Right lobe of liver (tissue), 6 donors: ENCODE results near the gene ARHGAP42. TPM values are rescaled to one million over a fixed set of nuclear protein-coding genes. Genes with fewer than 3 reads are reported as not detected.

Source experiments
- ATAC-seq, 4 donors: fragments of 200-7000 bp; cut with Tn5 transposase; one replicate each; pipeline ENCODE4 v1.9.1; 2020; ENCODE audit warnings: mild to moderate bottlenecking in 4 of 4, moderate library complexity in 4 of 4
- DNase-seq, 3 donors: peaks; one replicate each; pipeline ENCODE4 v3.0.0-alpha.2; 2020
- H3K27ac ChIP-seq, 3 donors: fragments of 200-600 bp; one replicate each; pipeline ENCODE4 v1.8.0; 2022
- H3K27me3 ChIP-seq, 2 donors: fragments of 200-600 bp; one replicate each; pipeline ENCODE4 v1.8.0; 2022
- H3K36me3 ChIP-seq, 4 donors: fragments of 200-600 bp; sonication (generic) in 1 of 4; one replicate each; pipeline versions ENCODE4 v1.5.1 to v1.8.0; 2017 to 2022; ENCODE audit warnings: control low read depth in 1 of 4
- H3K4me1 ChIP-seq, 4 donors: fragments of 200-600 bp; sonication (generic) in 1 of 4; one replicate each; pipeline versions ENCODE4 v1.5.1 to v1.8.0; 2017 to 2022; ENCODE audit warnings: control low read depth in 1 of 4
- H3K4me3 ChIP-seq, 3 donors: fragments of 200-600 bp; one replicate each; pipeline ENCODE4 v1.8.0; 2022
- H3K9me3 ChIP-seq, 4 donors: fragments of 200-600 bp; sonication (generic) in 1 of 4; one replicate each; pipeline versions ENCODE4 v1.5.1 to v1.8.0; 2017 to 2022; ENCODE audit warnings: control low read depth in 1 of 4
- CTCF ChIP-seq, 4 donors: fragments of 200-600 bp in 3 of 4; fragments of 450-650 bp in 1 of 4; IDR thresholded peaks; one replicate each; pipeline versions ENCODE4 v1.5.1 to v1.8.0; 2016 to 2022; ENCODE audit warnings: antibody characterized with exemption in 4 of 4, mild to moderate bottlenecking in 2 of 4
- POLR2A ChIP-seq: fragments of 450-650 bp; IDR thresholded peaks from one replicate; pipeline ENCODE4 v1.6.1; 2017; ENCODE audit warnings: antibody characterized with exemption, mild to moderate bottlenecking
- WGBS: methylation state at CpG from one replicate; pipeline ENCODE4 v1.1.6; 2018; ENCODE audit warnings: low coverage, low lambda C conversion rate; ENCODE audit not compliant: insufficient coverage; ENCODE audit errors: missing lambda C conversion rate; 5-methylcytosine and 5-hydroxymethylcytosine counted together
- intact Hi-C, 2 donors: fragments of 100-400 bp; cut with DNase I; formaldehyde crosslinking; loops; one replicate each; pipeline versions ENCODE4 v1.11.2 to v1.14.1; 2022
- total RNA-seq, 6 experiments: library from RNA; depleted of rRNA in 2 of 6; stranded (reverse); fragments of >200 nt in 2 of 6; fragmentation: NEBNext Ultra II Directional in 3 of 6; extraction: Animal tissue kit (Norgen Biotek cat#: 25700) in 3 of 6; gene quantifications; one replicate each; pipeline versions ENCODE4 v1.1.0 to v1.2.4, GENCODE V29; 2016 to 2023
- donor health status: DM: no; HTN: yes; CAD: no.
- donor health status: DM: no; HTN: no; CAD: no.
- donor health status: DM: no; HTN: no; CAD: no.
- donor health status: DM: no; HTN: yes; CAD: no.
- donor health status: DM: no; HTN: yes; CAD: no.

ARHGAP42 gene
- total RNA-seq, 6 experiments from 2014 or later, result 8.7 to 15.8 (median 13.1) TPM

GRCh38 chr11:100849901-100850235, 162.8 kb downstream of the ARHGAP42 start:
- intact Hi-C loops, result loop anchor here in 1 of 2 donors (10.0 kb wide), 1 partner anchor 165 kb away; the partner anchor contains the start of gene ARHGAP42
- peak overlapping the region; percentile 35 to 78 (median 62) for H3K27ac ChIP-seq
- H3K4me3 ChIP-seq, result no peak overlapping the region
- H3K27me3 ChIP-seq, result no peaks in the 10 kb centered on the region
- ATAC-seq, result no peak
- TF ChIP-seq POLR2A, result no peak
- TF ChIP-seq CTCF (IDR thresholded peaks at IDR 0.05), result no peak
- WGBS, result 40% methylated on average over 4 of the region's 4 CpGs
- no peaks in the 10 kb centered on the region for H3K9me3 ChIP-seq
- no peak for DNase-seq
- H3K36me3 ChIP-seq, result no peaks in the 10 kb centered on the region
- peaks cover 0 to 33% (median 11%) of the 10 kb centered on the region in 4 donors for H3K4me1 ChIP-seq

GRCh38 chr11:100851147-100851546, 164.1 kb downstream of the ARHGAP42 start:
- intact Hi-C loops, result loop anchor here in 1 of 2 donors (10.0 kb wide), 1 partner anchor 166 kb away; the partner anchor contains the start of gene ARHGAP42

DNA sequence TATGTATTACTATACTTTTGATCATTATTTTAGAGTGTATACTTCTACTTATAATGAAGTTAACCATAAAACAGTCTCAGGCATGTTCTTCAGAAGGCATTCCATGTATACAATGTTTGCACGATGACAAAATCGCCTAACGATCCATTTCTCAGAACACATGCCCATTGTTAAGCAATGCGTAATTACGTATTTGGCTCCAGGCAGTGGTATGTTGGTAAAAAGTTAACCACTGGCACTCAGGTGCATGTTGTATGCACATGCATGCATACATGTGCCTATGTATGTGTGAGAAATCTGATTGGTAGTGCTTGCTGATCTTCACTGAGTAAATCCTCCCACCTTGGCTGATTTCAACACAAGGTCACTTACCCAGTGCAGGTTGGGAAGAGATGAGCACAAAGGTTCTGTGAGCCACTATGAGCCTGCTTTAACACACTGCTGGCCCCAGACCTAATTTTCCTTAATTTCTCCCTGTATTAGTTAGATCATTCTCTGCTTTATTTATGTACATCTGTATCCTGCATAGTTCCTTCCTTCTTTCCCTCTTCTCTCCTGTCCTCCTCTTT, 164.6 kb downstream of the ARHGAP42 start:
- H3K36me3 ChIP-seq, result no peaks in the 10 kb centered on the region
- no peaks in the 10 kb centered on the region for H3K27me3 ChIP-seq
- peak; percentile 65 to 78 (median 68) for ATAC-seq
- DNase-seq, result peak in 1 of 3 donors; percentile 50
- H3K4me3 ChIP-seq, result no peak overlapping the region
- WGBS, result 18% methylated on average over 5 of the region's 5 CpGs
- intact Hi-C loops, result loop anchor here in 1 of 2 donors (10.0 kb wide), 1 partner anchor 167 kb away; the partner anchor contains the start of gene ARHGAP42
- H3K4me1 ChIP-seq, result peaks cover 0 to 33% (median 11%) of the 10 kb centered on the region in 4 donors
- H3K9me3 ChIP-seq, result no peaks in the 10 kb centered on the region
- peak overlapping the region in 2 of 3 donors; percentile 28 to 78 for H3K27ac ChIP-seq
- TF ChIP-seq CTCF (IDR thresholded peaks at IDR 0.05), result no peak
- no peak for TF ChIP-seq POLR2A

More at GRCh38 chr11:100851147-100851546, 164.1 kb downstream of the ARHGAP42 start:
- TF ChIP-seq CTCF (IDR thresholded peaks at IDR 0.05), result no peak
- no peak for TF ChIP-seq POLR2A
- no peak for DNase-seq
- Histone ChIP-seq H3K27ac (peak overlapping the region in 2 of 3 donors; percentile 28 to 78), H3K4me3 (no peak overlapping the region), H3K36me3 (no peaks in the 10 kb centered on the region), H3K4me1 (peaks cover 0 to 33% (median 11%) of the 10 kb centered on the region in 4 donors), H3K27me3 (no peaks in the 10 kb centered on the region), H3K9me3 (no peaks in the 10 kb centered on the region)
- peak in 1 of 4 donors; percentile 4 for ATAC-seq
- WGBS, result 79% methylated on average over 4 of the region's 4 CpGs

DNA sequence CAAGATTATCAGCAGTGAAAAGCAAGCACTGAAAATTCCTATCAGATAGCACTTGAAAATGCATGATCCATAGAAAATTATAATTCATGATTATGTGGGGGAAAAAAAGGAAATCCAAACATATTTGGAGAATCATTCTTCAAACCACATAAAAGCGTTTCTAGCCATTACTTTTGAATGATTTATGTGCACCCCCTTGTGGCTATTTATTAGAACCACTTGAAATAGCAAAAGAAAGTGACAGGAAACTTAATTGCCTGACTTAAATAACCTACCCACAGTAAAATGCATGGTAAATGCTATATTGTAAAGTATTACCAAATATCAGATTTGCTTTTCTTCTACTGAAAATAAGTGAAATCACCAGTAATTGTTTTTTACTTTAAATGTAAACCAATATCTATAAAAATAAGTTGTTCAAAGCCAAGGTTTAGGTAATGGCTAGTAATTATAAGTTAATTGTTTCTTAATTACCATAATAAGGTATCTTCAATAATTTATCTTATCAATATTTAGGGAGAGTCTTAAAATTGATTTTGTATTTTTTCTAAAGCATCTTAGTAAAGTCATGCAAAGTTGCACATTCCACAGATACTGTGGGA, 168.5 kb downstream of the ARHGAP42 start:
- H3K9me3 ChIP-seq, result no peaks in the 10 kb centered on the region
- ATAC-seq, result peak; percentile 52 to 67 (median 60)
- H3K4me1 ChIP-seq, result peaks cover 0 to 19% (median 9%) of the 10 kb centered on the region in 4 donors
- H3K27me3 ChIP-seq, result no peaks in the 10 kb centered on the region
- TF ChIP-seq CTCF (IDR thresholded peaks at IDR 0.05), result peak; percentile 64 to 77 (median 72)
- no peak for TF ChIP-seq POLR2A
- no peak overlapping the region for H3K27ac ChIP-seq
- WGBS, result 0% methylated on average over 1 of the region's 1 CpG
- intact Hi-C loops, result loop anchor here in 1 of 2 donors (10.0 kb wide), 1 partner anchor 171 kb away; the partner anchor contains the start of gene ARHGAP42
- H3K36me3 ChIP-seq, result no peaks in the 10 kb centered on the region
- H3K4me3 ChIP-seq, result no peak overlapping the region
- DNase-seq, result no peak
